Cardiac muscle cell (in vitro differentiated cells and primary cell): ENCODE results near the gene HES1. TPM values are rescaled to one million over a fixed set of nuclear protein-coding genes. Genes with fewer than 3 reads are reported as not detected.

Source experiments
- DNase-seq, 2 donors: peaks; one replicate each; pipeline versions ENCODE4 v3.0.0 to v3.0.0-alpha.2; 2010 to 2017; ENCODE audit warnings: low read depth in 1 of 2, low spot score in 1 of 2
- H3K27ac ChIP-seq: fragments of 200-600 bp; sonication (generic); 2 replicates; pipeline ENCODE4 v1.5.1; 2016
- H3K27me3 ChIP-seq: fragments of 200-600 bp; sonication (generic); 2 replicates; pipeline ENCODE4 v1.6.0; 2016; ENCODE audit warnings: control low read depth
- H3K36me3 ChIP-seq: fragments of 200-600 bp; sonication (generic); 2 replicates; pipeline ENCODE4 v1.5.1; 2016; ENCODE audit warnings: control low read depth
- H3K4me1 ChIP-seq: fragments of 200-600 bp; sonication (generic); 2 replicates; pipeline ENCODE4 v1.8.1; 2017; ENCODE audit warnings: low read depth, mild to moderate bottlenecking, mixed run types
- H3K4me3 ChIP-seq: fragments of 200-600 bp; sonication (generic); 2 replicates; pipeline ENCODE4 v1.5.1; 2016; ENCODE audit warnings: mild to moderate bottlenecking
- H3K9me3 ChIP-seq: fragments of 200-600 bp; sonication (generic); 2 replicates; pipeline ENCODE4 v1.5.1; 2017; ENCODE audit warnings: low read depth, mild to moderate bottlenecking, control low read depth
- polyA plus RNA-seq: library from polyadenylated mRNA; unstranded; fragments of >200 nt; fragmentation: Nextera tagmentation; extraction: Ambion mirVana; gene quantifications from 2 replicates; pipeline ENCODE4 v1.2.1, GENCODE V29; 2016
- total RNA-seq: library from RNA; depleted of rRNA; stranded (reverse); fragments of >200 nt; gene quantifications from 2 replicates; pipeline ENCODE4 v1.2.3, GENCODE V29; 2016
- TF ChIP-seq, protein P1 (sequence below): IDR thresholded peaks from 2 replicates; pipeline ENCODE4 v1.5.1; 2012; ENCODE audit warnings: low read depth, mild to moderate bottlenecking, low read length

HES1 gene
- total and polyA plus RNA-seq, 2 experiments from 2014 or later, result 22.6 to 33.9 TPM

DNA sequence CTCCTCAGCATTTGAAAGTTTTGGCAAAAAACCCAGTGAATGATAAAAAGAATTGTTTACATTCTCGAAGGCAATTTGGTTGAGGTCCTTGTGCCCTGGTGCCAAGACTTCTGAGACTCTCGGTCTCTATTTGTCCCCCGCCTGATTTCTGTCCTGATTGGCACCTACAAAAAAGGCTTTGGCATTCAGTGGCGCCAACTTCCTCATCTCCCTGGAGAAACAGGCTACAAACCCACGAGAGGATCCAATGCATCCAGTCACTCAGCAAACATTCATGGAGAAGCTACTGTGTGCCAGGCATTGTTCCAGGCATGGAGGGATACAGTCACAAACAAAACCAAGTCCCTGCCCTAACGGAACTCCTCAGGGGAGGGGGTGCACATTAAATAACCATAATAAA lies 42.7 kb downstream of the HES1 start:
- Histone ChIP-seq H3K4me1 (peaks cover 11% of the 10 kb centered on the region), H3K27me3 (no peaks in the 10 kb centered on the region), H3K9me3 (no peaks in the 10 kb centered on the region), H3K27ac (no peak overlapping the region), H3K36me3 (no peaks in the 10 kb centered on the region), H3K4me3 (no peak overlapping the region)
- TF ChIP-seq, protein P1, sequence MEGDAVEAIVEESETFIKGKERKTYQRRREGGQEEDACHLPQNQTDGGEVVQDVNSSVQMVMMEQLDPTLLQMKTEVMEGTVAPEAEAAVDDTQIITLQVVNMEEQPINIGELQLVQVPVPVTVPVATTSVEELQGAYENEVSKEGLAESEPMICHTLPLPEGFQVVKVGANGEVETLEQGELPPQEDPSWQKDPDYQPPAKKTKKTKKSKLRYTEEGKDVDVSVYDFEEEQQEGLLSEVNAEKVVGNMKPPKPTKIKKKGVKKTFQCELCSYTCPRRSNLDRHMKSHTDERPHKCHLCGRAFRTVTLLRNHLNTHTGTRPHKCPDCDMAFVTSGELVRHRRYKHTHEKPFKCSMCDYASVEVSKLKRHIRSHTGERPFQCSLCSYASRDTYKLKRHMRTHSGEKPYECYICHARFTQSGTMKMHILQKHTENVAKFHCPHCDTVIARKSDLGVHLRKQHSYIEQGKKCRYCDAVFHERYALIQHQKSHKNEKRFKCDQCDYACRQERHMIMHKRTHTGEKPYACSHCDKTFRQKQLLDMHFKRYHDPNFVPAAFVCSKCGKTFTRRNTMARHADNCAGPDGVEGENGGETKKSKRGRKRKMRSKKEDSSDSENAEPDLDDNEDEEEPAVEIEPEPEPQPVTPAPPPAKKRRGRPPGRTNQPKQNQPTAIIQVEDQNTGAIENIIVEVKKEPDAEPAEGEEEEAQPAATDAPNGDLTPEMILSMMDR, result no peak
- no peak for DNase-seq

DNA sequence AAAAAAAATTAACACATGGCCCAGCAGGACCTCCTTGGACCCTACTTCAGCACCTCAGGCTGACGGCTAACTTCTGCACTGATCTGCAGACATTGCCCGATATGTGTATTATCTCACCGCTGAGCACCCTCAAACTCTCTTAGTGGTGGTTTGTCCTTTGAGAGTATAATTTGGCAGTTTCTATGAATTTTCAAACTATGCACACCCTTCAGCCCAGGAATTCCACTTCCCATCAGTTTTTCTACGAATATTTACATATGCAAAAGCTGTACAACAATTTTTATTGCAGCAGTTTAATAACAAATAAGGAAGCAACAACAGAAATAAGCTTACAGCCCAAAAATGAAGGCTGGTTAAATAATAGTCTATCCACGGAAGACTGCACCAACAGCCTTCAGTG lies 44.6 kb downstream of the HES1 start:
- Histone ChIP-seq H3K27ac (no peak overlapping the region), H3K27me3 (no peaks in the 10 kb centered on the region), H3K36me3 (no peaks in the 10 kb centered on the region), H3K4me1 (peaks cover 11% of the 10 kb centered on the region), H3K9me3 (no peaks in the 10 kb centered on the region), H3K4me3 (no peak overlapping the region)
- TF ChIP-seq, protein P1, result no peak
- DNase-seq, result no peak

GRCh38 chr3:194181612-194182529 lies 45.9 kb downstream of the HES1 start:
- TF ChIP-seq, protein P1, result no peak
- Histone ChIP-seq H3K27ac (no peak overlapping the region), H3K36me3 (no peaks in the 10 kb centered on the region), H3K27me3 (no peaks in the 10 kb centered on the region), H3K4me3 (no peak overlapping the region), H3K9me3 (no peaks in the 10 kb centered on the region), H3K4me1 (peaks cover 6% of the 10 kb centered on the region)
- no peak for DNase-seq

DNA sequence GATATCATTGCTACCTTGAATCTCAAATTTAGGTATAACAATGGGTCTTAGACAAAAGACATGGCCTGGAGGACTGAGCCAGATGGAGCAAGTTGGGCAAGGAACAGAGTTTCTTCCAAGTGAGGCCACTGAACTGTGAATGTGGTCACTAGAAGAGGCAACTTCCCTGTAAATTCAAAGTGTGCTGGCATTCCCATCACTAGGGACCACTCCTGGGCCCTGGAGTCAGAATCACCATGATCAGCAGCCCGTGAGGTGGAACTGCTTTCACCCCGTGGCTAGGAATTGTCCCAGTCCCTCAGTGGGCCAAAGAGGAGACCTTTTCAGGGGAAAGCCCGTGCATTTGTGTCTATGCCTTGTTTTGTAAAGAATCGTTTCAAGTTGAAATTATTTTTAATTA lies 47.3 kb downstream of the HES1 start:
- no peak for DNase-seq
- Histone ChIP-seq H3K27ac (no peak overlapping the region), H3K9me3 (no peaks in the 10 kb centered on the region), H3K27me3 (no peaks in the 10 kb centered on the region), H3K36me3 (no peaks in the 10 kb centered on the region), H3K4me1 (no peaks in the 10 kb centered on the region), H3K4me3 (no peak overlapping the region)
- TF ChIP-seq, protein P1, result no peak

DNA sequence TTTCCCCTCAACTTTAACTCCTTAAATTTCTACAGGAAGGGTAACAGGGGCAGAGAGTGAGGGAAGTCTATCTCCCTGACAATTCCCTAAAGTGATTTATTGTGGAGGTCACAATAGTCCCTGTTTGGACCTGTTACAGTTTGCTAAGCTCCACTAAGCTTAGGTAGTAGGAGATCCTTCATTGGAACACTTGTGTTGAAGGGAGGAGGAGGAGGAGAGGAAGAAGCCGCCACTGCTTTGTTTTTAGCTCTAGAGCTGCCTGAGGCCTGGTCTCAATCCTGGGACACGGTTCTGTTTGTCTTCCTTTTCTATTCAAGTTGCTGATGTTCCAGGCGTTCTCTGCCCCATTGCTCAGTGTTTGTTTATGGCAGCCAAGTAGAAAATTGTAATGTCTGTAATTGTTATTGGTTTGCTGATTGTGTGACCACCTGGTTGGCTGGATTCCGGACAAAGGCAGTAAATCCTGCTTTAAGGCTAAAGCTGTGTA lies 48.4 kb downstream of the HES1 start:
- DNase-seq, result no peak
- Histone ChIP-seq H3K9me3 (no peaks in the 10 kb centered on the region), H3K36me3 (no peaks in the 10 kb centered on the region), H3K27me3 (no peaks in the 10 kb centered on the region), H3K4me3 (no peak overlapping the region), H3K4me1 (peaks cover 7% of the 10 kb centered on the region), H3K27ac (no peak overlapping the region)
- TF ChIP-seq, protein P1, result no peak
